ENCODE data around the gene DRC1. TPM values are rescaled to one million over a fixed set of nuclear protein-coding genes. Genes with fewer than 3 reads are reported as not detected.

The DRC1 gene
- total and polyA plus RNA-seq, 2 of the 13 experiments (the other 11 are each of a cell fraction or from before 2014, with no cell fraction given), result 0.07 TPM; not detected in 1

DNA sequence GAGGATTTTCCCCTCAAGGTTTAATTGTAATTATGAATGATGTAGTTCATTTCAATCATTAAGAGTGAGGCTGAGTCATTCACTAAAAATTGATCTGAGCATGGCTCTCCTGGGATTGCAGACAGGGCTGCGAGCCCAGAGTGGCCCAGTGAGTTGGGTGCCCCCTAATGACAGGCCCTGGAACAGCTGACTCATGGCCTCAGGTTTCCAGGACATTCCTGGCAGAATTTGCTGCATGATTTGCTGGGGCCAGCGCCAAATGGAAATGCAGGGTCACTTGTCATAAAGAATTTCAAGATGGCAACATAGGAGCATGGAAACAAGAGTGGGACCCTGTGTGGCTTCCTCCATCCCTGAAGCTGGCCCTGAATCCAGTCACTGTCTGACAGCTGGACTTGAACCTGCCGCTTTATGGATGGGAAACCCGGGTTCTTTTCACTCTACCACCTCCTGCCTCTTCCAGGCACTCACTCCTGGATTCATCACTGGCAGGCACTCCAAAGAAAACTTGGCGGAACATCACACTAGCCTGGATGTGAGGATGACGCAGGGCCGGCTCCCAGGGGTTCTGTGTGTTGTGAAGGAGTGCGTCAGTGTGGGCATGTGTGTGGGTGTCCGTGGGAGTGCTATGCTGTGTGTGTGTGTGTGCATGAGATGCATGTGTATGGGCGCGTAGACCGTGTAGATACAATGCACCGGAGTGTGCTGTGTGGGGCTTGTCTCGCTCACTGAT lies 61.0 kb downstream of the DRC1 start (continued):
- TF ChIP-seq ZNF703 (CRISPR knock-in tag; IDR thresholded peaks at IDR 0.05; ENCODE audit: borderline replicate concordance) (no peak), CBFB (CRISPR knock-in tag; IDR thresholded peaks at IDR 0.05) (no peak), ZSCAN21 (CRISPR knock-in tag; IDR thresholded peaks at IDR 0.05; ENCODE audit: borderline replicate concordance) (0 out of 2 replicates have a peak, but pooled peaks have one; percentile 31), ZNF160 (CRISPR knock-in tag; IDR thresholded peaks at IDR 0.05) (no peak), FOSL2 (CRISPR knock-in tag; IDR thresholded peaks at IDR 0.05) (peak; percentile 81), MAFK (conservative IDR thresholded peaks at IDR 0.05 in 1 of 2, IDR thresholded peaks at IDR 0.05 in 1 of 2; ENCODE audit: low read length in 2 of 2) (peak; percentile 78 to 92), ZNF496 (CRISPR knock-in tag; IDR thresholded peaks at IDR 0.05; ENCODE audit: insufficient replicate concordance) (no peak), RAD21 (CRISPR knock-in tag; IDR thresholded peaks at IDR 0.05) (peak; percentile 55), MTF2 (CRISPR knock-in tag; IDR thresholded peaks at IDR 0.05; ENCODE audit: borderline replicate concordance) (no peak), ZSCAN20 (CRISPR knock-in tag; IDR thresholded peaks at IDR 0.05; ENCODE audit: borderline replicate concordance) (no peak), MIXL1 (CRISPR knock-in tag; IDR thresholded peaks at IDR 0.05) (peak; percentile 77; the same call in 1 of the 2 replicates), PHF8 (CRISPR knock-in tag; IDR thresholded peaks at IDR 0.05) (no peak), ZMAT3 (CRISPR knock-in tag; conservative IDR thresholded peaks at IDR 0.05) (no peak)
- TF ChIP-seq, protein P1, sequence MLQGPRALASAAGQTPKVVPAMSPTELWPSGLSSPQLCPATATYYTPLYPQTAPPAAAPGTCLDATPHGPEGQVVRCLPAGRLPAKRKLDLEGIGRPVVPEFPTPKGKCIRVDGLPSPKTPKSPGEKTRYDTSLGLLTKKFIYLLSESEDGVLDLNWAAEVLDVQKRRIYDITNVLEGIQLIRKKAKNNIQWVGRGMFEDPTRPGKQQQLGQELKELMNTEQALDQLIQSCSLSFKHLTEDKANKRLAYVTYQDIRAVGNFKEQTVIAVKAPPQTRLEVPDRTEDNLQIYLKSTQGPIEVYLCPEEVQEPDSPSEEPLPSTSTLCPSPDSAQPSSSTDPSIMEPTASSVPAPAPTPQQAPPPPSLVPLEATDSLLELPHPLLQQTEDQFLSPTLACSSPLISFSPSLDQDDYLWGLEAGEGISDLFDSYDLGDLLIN (CRISPR knock-in tag; IDR thresholded peaks at IDR 0.05; ENCODE audit: borderline replicate concordance), result no peak
- TF ChIP-seq, protein P2, sequence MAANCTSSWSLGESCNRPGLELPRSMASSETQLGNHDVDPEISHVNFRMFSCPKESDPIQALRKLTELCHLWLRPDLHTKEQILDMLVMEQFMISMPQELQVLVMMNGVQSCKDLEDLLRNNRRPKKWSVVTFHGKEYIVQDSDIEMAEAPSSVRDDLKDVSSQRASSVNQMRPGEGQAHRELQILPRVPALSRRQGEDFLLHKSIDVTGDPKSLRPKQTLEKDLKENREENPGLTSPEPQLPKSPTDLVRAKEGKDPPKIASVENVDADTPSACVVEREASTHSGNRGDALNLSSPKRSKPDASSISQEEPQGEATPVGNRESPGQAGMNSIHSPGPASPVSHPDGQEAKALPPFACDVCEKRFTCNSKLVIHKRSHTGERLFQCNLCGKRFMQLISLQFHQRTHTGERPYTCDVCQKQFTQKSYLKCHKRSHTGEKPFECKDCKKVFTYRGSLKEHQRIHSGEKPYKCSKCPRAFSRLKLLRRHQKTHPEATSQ (CRISPR knock-in tag; IDR thresholded peaks at IDR 0.05; ENCODE audit: borderline replicate concordance), result no peak
- TF ChIP-seq, protein P3, sequence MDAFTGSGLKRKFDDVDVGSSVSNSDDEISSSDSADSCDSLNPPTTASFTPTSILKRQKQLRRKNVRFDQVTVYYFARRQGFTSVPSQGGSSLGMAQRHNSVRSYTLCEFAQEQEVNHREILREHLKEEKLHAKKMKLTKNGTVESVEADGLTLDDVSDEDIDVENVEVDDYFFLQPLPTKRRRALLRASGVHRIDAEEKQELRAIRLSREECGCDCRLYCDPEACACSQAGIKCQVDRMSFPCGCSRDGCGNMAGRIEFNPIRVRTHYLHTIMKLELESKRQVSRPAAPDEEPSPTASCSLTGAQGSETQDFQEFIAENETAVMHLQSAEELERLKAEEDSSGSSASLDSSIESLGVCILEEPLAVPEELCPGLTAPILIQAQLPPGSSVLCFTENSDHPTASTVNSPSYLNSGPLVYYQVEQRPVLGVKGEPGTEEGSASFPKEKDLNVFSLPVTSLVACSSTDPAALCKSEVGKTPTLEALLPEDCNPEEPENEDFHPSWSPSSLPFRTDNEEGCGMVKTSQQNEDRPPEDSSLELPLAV (CRISPR knock-in tag; conservative IDR thresholded peaks at IDR 0.05; ENCODE audit: low read depth), result no peak
- TF ChIP-seq, protein P4, sequence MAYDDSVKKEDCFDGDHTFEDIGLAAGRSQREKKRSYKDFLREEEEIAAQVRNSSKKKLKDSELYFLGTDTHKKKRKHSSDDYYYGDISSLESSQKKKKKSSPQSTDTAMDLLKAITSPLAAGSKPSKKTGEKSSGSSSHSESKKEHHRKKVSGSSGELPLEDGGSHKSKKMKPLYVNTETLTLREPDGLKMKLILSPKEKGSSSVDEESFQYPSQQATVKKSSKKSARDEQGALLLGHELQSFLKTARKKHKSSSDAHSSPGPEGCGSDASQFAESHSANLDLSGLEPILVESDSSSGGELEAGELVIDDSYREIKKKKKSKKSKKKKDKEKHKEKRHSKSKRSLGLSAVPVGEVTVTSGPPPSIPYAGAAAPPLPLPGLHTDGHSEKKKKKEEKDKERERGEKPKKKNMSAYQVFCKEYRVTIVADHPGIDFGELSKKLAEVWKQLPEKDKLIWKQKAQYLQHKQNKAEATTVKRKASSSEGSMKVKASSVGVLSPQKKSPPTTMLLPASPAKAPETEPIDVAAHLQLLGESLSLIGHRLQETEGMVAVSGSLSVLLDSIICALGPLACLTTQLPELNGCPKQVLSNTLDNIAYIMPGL (CRISPR knock-in tag; IDR thresholded peaks at IDR 0.05; ENCODE audit: borderline replicate concordance in 1 of 2, low read depth in 1 of 2), result 0 out of 4 replicates have a peak, but pooled peaks of 1 of the 2 experiments have one; percentile 40
- TF ChIP-seq, protein P5, sequence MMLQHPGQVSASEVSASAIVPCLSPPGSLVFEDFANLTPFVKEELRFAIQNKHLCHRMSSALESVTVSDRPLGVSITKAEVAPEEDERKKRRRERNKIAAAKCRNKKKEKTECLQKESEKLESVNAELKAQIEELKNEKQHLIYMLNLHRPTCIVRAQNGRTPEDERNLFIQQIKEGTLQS (CRISPR knock-in tag; IDR thresholded peaks at IDR 0.05), result peak; percentile 39; the same call in 1 of the 2 replicates
- TF ChIP-seq, protein P6, sequence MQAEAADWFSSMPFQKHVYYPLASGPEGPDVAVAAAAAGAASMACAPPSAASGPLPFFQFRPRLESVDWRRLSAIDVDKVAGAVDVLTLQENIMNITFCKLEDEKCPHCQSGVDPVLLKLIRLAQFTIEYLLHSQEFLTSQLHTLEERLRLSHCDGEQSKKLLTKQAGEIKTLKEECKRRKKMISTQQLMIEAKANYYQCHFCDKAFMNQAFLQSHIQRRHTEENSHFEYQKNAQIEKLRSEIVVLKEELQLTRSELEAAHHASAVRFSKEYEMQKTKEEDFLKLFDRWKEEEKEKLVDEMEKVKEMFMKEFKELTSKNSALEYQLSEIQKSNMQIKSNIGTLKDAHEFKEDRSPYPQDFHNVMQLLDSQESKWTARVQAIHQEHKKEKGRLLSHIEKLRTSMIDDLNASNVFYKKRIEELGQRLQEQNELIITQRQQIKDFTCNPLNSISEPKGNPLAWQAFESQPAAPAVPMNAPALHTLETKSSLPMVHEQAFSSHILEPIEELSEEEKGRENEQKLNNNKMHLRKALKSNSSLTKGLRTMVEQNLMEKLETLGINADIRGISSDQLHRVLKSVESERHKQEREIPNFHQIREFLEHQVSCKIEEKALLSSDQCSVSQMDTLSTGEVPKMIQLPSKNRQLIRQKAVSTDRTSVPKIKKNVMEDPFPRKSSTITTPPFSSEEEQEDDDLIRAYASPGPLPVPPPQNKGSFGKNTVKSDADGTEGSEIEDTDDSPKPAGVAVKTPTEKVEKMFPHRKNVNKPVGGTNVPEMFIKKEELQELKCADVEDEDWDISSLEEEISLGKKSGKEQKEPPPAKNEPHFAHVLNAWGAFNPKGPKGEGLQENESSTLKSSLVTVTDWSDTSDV (CRISPR knock-in tag; IDR thresholded peaks at IDR 0.05), result no peak
